ENCODE results near the gene SSR2.

Gene SSR2

GRCh38 chr1:156020293-156021092, at the start of gene SSR2:
Gene SSR2, minus strand, starts transcription at chr1:156020951. Its CDS starts 784 bp downstream, at chr1:156020167.
- DNase-seq = peak; percentile 94

- DNase-seq = no peak
Observed at GRCh38 chr1:156070548-156070947, 49.8 kb upstream of the SSR2 start.

- DNase-seq = no peak
Observed at GRCh38 chr1:156069490-156070455, 49.0 kb upstream of the SSR2 start.

DNA sequence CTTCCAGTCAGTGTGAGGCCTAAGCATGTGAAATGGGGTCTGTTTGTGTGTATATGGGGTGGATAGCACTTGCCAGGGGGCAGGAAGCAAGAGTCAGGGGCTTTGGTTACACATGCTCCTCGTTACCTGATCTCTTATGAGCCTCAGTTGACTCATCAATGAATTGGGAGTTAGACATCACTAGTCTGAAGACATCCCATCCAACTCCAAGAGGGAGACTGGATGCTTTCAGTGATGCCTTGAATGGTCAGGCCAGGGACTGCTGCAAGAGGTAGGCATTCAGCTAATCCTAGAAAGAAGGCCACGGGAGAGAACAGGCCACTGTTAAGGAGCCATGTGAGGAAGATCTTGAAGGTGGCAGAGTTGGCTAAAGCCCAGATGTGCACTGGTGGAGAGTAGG, 46.5 kb upstream of the SSR2 start:
- DNase-seq = no peak

GRCh38 chr1:156065871-156066270, 45.1 kb upstream of the SSR2 start:
- no peak for DNase-seq

GRCh38 chr1:156065212-156065611, 44.5 kb upstream of the SSR2 start:
- no peak for DNase-seq

DNA sequence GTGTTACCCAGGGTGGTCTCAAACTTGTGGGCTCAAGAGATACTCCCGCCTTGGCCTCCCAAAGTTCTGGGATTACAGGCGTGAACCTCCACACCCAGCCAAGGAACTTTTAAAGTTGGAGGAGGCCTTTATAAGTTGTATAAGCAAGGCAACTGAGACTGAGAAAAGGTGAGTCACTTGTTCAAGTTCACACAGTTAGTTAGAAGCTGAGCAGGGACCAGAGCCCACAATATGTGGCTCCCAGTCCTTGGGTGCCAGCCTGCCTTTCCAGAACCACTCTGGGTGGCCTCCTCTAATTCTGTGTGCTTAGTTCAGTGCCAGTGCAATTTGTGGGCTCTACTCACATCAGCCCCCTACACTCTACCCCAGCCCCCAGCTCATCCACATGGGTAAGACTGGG, 43.9 kb upstream of the SSR2 start:
- DNase-seq = peak; percentile 18

DNA sequence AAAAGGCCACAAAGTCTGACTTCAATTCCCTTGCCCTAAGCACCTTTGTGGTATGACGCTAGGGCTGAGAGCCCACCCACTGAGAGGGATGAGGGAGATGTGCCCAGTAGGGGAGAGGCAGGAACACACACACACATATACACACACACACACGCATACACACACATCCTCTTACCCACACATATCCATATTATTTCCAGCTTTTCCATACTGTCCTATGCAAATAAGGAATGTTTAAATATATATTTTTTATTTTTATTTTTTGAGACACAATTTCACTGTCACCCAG, 43.2 kb upstream of the SSR2 start:
- no peak for DNase-seq

DNA sequence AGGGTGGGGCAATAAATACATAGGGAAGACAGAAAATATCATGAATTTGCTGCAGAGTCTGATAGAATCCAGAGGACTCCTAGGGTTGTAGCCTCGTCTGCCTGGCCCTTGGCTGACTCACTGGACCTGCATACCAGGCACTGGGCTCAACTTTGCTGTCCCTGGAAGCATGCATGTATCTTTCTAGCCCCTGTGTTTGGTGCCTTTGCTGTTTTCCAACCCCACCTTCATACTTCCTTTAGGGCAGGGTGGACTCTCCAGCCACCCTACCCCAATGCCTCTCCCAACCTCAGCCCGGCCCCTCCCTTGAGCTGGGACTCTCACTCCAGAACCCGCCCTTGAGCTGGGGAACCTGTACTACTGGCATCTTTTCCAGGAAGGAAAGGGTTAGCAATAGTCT, 41.4 kb upstream of the SSR2 start:
- DNase-seq = no peak

DNA sequence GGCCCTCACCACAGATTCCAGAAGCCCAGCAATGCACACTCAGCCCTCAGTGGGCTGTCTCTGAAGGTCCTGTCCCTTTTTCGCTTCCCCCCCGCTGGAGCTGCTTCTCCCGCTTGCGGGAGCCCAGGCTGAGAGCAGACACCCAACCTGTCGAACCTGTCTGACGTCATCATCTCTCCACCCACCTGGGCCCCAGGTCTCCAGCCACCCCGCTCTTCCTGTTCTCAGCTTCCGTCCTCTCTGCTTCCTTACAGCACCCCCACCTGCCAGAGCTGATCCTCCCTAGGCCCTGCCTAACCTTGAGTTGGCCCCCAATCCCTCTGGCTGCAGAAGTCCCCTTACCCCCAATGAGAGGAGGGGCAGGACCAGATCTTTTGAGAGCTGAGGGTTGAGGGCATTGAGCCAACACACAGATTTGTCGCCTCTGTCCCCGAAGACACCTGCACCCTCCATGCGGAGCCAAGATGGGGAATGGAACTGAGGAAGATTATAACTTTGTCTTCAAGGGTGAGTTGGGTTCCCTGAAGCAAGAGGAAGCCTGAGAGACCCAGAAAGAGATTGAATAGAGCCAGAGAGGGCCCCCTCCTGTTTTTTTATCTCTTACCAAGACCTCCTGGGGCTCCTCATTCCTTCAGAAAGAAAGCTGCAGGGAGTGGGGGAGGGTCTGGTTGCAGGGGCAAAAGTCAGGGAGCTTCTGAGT, 40.3 kb upstream of the SSR2 start, which contains the start of gene RAB25:
Gene RAB25, plus strand, starts transcription at position 224 of the 700 bp plus-strand sequence. Its CDS starts 241 bp downstream, at position 465.
- DNase-seq = no peak

DNA sequence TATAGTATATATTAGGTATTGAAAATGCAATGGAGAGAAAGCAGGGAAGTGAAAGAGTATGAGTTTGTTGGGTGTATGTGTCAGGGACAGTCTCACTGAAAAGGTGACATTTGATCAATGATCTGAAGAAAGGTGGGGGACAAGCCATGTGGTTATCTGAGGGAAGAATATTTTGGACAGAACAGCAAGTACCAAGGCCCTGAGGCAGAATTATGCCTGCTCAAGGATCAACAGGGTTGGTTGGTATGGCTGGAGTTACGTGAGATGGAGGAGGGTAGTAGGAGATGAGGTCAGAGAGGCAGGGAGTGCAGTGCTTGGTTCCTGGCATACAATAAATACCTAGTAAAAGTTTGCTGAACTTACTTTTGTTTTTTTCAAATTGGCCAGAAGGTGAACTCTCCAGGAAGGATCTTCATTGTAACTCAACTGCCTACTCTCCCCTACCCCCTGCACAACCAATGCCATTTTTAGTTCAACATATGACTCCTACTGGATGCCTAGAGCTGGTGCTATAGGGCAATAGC, 35.6 kb upstream of the SSR2 start:
- DNase-seq = no peak

GRCh38 chr1:156055281-156056048, 34.7 kb upstream of the SSR2 start:
- no peak for DNase-seq

DNA sequence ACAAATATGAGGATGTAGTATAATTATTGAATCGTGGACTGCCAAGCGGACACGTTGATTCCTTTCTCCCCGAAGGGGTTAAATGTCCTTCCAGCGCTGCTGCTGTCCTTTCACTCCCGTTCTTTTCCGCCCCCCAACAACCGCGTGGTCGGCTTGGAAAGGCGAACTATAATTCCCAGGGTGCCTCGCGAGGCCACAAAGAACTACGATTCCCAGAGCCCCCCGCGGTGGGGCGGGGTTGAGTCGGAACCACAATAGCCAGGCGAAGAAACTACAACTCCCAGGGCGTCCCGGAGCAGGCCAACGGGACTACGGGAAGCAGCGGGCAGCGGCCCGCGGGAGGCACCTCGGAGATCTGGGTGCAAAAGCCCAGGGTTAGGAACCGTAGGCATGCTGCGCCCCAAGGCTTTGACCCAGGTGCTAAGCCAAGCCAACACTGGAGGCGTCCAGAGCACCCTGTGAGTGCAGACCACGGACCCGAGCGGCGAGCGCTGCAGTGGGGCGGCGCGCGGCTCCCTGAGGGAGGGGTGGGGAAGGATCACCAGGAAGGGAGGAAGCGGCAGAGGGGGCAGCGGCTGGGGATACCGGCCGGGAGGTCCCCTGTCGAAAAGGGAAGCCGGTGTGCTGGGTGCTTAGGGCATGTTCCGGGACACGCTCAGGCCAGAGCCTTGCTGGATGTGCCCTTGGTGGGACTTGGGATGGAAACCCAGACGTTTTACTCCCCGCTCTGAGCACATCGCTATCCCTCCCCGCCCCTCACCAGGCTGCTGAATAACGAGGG, 33.9 kb upstream of the SSR2 start, which contains the start of gene LAMTOR2:
Gene LAMTOR2, plus strand, starts transcription at position 283 of the 781 bp plus-strand sequence. Its CDS starts 108 bp downstream, at position 391.
- DNase-seq = peak; percentile 98

- DNase-seq = peak; percentile 91
Observed at GRCh38 chr1:156053768-156054499, 33.2 kb upstream of the SSR2 start, which contains the start of gene UBQLN4. Gene UBQLN4, minus strand, starts transcription at chr1:156053798. Its CDS starts 97 bp downstream, at chr1:156053701.

DNA sequence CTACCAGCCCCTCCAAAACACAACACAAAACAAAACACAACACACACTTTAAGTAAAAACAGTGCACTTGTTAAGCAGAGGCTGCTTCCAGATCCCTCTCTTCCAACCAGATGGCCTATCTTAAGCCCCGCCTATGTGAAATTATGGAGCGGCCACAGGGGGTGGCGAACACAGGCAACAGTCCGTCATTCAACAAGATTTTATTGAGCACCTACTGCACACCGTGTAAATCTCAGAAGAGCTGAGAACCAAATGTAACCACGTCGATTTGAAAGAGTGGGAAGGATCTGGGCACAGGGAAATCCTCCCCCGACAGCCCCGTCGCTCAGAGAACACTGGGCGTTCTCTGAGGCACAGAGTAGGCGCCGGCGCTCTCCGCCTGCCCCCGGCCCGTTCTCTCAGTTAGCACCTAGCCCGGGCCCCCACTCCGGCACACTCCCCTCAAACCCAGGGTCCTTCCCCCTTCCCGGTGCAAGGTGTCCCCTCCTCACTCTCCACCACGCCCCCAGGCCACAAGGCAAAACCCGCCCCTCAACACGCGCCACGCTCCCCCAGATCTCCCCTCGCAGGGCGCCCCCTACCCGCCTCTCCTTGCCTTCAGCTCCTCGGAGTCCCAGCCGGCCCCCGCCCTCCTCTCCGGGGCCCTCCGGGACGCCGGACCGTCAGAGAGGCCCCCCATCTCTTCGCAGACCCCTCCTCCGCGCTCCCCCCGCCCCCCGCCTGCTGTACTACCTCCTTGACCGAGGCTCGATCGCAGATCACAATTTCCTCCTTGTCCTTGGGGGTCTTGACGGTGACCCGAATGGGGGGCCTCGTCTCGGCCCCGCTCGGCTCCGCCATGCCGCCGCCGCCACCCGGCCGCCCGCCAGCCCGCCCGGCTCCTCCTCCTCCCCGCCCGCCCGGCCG, 32.4 kb upstream of the SSR2 start:
- DNase-seq = peak; percentile 66

- DNase-seq = no peak
Observed at GRCh38 chr1:156051011-156051725, 30.4 kb upstream of the SSR2 start.

- DNase-seq = no peak
Observed at GRCh38 chr1:156050376-156050775, 29.6 kb upstream of the SSR2 start.

- no peak for DNase-seq
Observed at GRCh38 chr1:156048663-156049258, 28.0 kb upstream of the SSR2 start.

All from activated CD4-positive, alpha-beta T cell treated with anti-CD3 and anti-CD28 coated beads, Interleukin-2, amount 50 U/mL, for 16 hours (primary cell).